Ishikawa (cell line): Measurements from ENCODE around the gene CLK3.
A peak's percentile ranks its signal among the peaks of the same experiment; 100 is the strongest.

Experiments
- CEBPB ChIP-seq: IDR thresholded peaks from 2 replicates; pipeline ENCODE4 v1.6.1; 2012
- CREB1 ChIP-seq: IDR thresholded peaks from 2 replicates; pipeline ENCODE4 v1.6.1; 2012; ENCODE audit warnings: low read depth
- EGR1 ChIP-seq: IDR thresholded peaks from 2 replicates; pipeline ENCODE4 v1.6.1; 2012
- EP300 ChIP-seq: IDR thresholded peaks from 2 replicates; pipeline ENCODE4 v1.6.1; 2012; ENCODE audit warnings: borderline replicate concordance
- FOXM1 ChIP-seq: IDR thresholded peaks from 2 replicates; pipeline ENCODE4 v1.6.1; 2012; ENCODE audit warnings: low read depth, borderline replicate concordance
- NFIC ChIP-seq: IDR thresholded peaks from 2 replicates; pipeline ENCODE4 v1.6.1; 2012
- RAD21 ChIP-seq: IDR thresholded peaks from 2 replicates; pipeline ENCODE4 v1.6.1; 2012; ENCODE audit warnings: low read depth
- TAF1 ChIP-seq: IDR thresholded peaks from 2 replicates; pipeline ENCODE4 v1.6.1; 2012; ENCODE audit warnings: low read depth, mild to moderate bottlenecking
- TCF12 ChIP-seq: IDR thresholded peaks from 2 replicates; pipeline ENCODE4 v1.6.1; 2012; ENCODE audit warnings: low read depth
- TEAD4 ChIP-seq: IDR thresholded peaks from 2 replicates; pipeline ENCODE4 v1.6.1; 2012
- YY1 ChIP-seq: IDR thresholded peaks from 2 replicates; pipeline ENCODE4 v1.6.1; 2012; ENCODE audit warnings: low read depth
- ZBTB7A ChIP-seq: IDR thresholded peaks from 2 replicates; pipeline ENCODE4 v1.6.1; 2012; ENCODE audit warnings: low read depth
- TF ChIP-seq, protein P1 (sequence below): IDR thresholded peaks from 2 replicates; pipeline ENCODE4 v1.6.1; 2012; ENCODE audit warnings: low read depth, mild to moderate bottlenecking
- TF ChIP-seq, protein P2 (sequence below): IDR thresholded peaks from 2 replicates; pipeline ENCODE4 v1.6.1; 2012
- TF ChIP-seq, protein P3 (sequence below): IDR thresholded peaks from 2 replicates; pipeline ENCODE4 v1.6.1; 2012

Gene CLK3

GRCh38 chr15:74641151-74641550, 25.5 kb downstream of the CLK3 start:
- TF ChIP-seq EGR1 (no peak), TEAD4 (no peak), RAD21 (no peak), TCF12 (no peak), NFIC (no peak), ZBTB7A (no peak), CEBPB (no peak), TAF1 (no peak), FOXM1 (no peak), EP300 (no peak), YY1 (no peak)
- TF ChIP-seq, protein P1, sequence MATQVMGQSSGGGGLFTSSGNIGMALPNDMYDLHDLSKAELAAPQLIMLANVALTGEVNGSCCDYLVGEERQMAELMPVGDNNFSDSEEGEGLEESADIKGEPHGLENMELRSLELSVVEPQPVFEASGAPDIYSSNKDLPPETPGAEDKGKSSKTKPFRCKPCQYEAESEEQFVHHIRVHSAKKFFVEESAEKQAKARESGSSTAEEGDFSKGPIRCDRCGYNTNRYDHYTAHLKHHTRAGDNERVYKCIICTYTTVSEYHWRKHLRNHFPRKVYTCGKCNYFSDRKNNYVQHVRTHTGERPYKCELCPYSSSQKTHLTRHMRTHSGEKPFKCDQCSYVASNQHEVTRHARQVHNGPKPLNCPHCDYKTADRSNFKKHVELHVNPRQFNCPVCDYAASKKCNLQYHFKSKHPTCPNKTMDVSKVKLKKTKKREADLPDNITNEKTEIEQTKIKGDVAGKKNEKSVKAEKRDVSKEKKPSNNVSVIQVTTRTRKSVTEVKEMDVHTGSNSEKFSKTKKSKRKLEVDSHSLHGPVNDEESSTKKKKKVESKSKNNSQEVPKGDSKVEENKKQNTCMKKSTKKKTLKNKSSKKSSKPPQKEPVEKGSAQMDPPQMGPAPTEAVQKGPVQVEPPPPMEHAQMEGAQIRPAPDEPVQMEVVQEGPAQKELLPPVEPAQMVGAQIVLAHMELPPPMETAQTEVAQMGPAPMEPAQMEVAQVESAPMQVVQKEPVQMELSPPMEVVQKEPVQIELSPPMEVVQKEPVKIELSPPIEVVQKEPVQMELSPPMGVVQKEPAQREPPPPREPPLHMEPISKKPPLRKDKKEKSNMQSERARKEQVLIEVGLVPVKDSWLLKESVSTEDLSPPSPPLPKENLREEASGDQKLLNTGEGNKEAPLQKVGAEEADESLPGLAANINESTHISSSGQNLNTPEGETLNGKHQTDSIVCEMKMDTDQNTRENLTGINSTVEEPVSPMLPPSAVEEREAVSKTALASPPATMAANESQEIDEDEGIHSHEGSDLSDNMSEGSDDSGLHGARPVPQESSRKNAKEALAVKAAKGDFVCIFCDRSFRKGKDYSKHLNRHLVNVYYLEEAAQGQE: no peak

DNA sequence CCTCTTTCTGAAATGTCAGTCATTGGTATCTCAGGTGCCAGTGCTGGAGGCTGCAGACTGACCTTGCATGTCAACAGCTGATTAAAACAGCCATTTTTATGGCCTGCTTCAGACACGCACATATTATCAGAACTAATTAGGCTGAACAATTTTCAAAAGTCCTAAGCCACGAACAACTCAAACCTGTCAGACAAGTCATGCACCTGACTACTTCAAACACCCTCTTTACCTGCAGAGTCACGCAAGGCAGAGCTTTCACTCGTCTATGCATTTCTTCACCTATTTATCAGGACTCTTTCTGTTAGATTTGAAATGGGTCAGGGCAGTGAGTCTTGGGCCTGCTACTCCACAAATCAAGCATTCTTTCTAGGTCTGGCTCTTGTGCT, 26.7 kb downstream of the CLK3 start:
- no peak for TF ChIP-seq ZBTB7A
- TF ChIP-seq, protein P2, sequence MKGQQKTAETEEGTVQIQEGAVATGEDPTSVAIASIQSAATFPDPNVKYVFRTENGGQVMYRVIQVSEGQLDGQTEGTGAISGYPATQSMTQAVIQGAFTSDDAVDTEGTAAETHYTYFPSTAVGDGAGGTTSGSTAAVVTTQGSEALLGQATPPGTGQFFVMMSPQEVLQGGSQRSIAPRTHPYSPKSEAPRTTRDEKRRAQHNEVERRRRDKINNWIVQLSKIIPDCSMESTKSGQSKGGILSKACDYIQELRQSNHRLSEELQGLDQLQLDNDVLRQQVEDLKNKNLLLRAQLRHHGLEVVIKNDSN: peak; percentile 66
- no peak for TF ChIP-seq CREB1
- TF ChIP-seq, protein P1: no peak
- TF ChIP-seq TAF1: no peak
- TF ChIP-seq NFIC: peak; percentile 99
- peak; percentile 100 for TF ChIP-seq EP300
- TF ChIP-seq CEBPB: peak; percentile 80
- peak; percentile 98 for TF ChIP-seq FOXM1
- TF ChIP-seq EGR1: no peak
- TF ChIP-seq TCF12: peak; percentile 100
- TF ChIP-seq YY1: peak; percentile 66; the same call in 1 of the 2 replicates
- peak; percentile 96 for TF ChIP-seq TEAD4
- TF ChIP-seq RAD21: peak; percentile 33; the same call in 1 of the 2 replicates
- TF ChIP-seq, protein P3, sequence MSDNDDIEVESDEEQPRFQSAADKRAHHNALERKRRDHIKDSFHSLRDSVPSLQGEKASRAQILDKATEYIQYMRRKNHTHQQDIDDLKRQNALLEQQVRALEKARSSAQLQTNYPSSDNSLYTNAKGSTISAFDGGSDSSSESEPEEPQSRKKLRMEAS: peak; percentile 82

- peak; percentile 50; the same call in 1 of the 2 replicates for TF ChIP-seq EP300
- peak; percentile 78 for TF ChIP-seq NFIC
- no peak; the same call in 1 of the 2 replicates for TF ChIP-seq FOXM1
These were observed 27.4 kb downstream of the CLK3 start for GRCh38 chr15:74642734-74643664.

GRCh38 chr15:74643665-74644204, 28.1 kb downstream of the CLK3 start:
- TF ChIP-seq YY1 (no peak), FOXM1 (no peak), ZBTB7A (no peak), EP300 (no peak), EGR1 (no peak), TAF1 (no peak), TCF12 (no peak), CEBPB (no peak)
- TF ChIP-seq, protein P1: no peak
- TF ChIP-seq, protein P2: no peak
- TF ChIP-seq, protein P3: no peak
